HG03066 (cell line): ENCODE data around the gene TBRG4.

Experiments used
- ATAC-seq: cut with Tn5 transposase; IDR thresholded peaks from one replicate; pipeline ENCODE4 v1.9.1; 2021; ENCODE audit warnings: low read depth; ENCODE audit not compliant: unreplicated experiment

Gene TBRG4

GRCh38 chr7:45076946-45077345, 34.6 kb downstream of the TBRG4 start:
- ATAC-seq = no peak

- no peak for ATAC-seq
Measured at GRCh38 chr7:45075871-45076796, 35.4 kb downstream of the TBRG4 start.

- ATAC-seq = no peak
Measured at GRCh38 chr7:45075355-45075644, 36.2 kb downstream of the TBRG4 start.

- ATAC-seq = no peak
Measured at GRCh38 chr7:45074528-45075354, 36.8 kb downstream of the TBRG4 start.

GRCh38 chr7:45073786-45074527, 37.5 kb downstream of the TBRG4 start:
- ATAC-seq = no peak

- ATAC-seq = no peak
Measured at GRCh38 chr7:45073031-45073785, 38.3 kb downstream of the TBRG4 start.

GRCh38 chr7:45072131-45073030, 39.1 kb downstream of the TBRG4 start:
- no peak for ATAC-seq

- ATAC-seq = no peak
Measured at GRCh38 chr7:45071528-45071927, 40.0 kb downstream of the TBRG4 start.

GRCh38 chr7:45070254-45070642, 41.2 kb downstream of the TBRG4 start:
- ATAC-seq = no peak

GRCh38 chr7:45069444-45070253, 41.8 kb downstream of the TBRG4 start:
- ATAC-seq = no peak

GRCh38 chr7:45068236-45069023, 43.1 kb downstream of the TBRG4 start:
- no peak for ATAC-seq

- ATAC-seq = no peak
Measured at GRCh38 chr7:45067582-45067981, 43.9 kb downstream of the TBRG4 start.

- no peak for ATAC-seq
Measured at GRCh38 chr7:45066409-45066808, 45.1 kb downstream of the TBRG4 start.

- no peak for ATAC-seq
Measured at GRCh38 chr7:45065031-45065995, 46.2 kb downstream of the TBRG4 start.

GRCh38 chr7:45064047-45064725, 47.3 kb downstream of the TBRG4 start:
- no peak for ATAC-seq

GRCh38 chr7:45061806-45062425, 49.6 kb downstream of the TBRG4 start:
- no peak for ATAC-seq
